ENCODE results near the gene NACC2. TPM values are rescaled to one million over a fixed set of nuclear protein-coding genes. Genes with fewer than 3 reads are reported as not detected.

The NACC2 gene
- total and polyA plus RNA-seq, 2 of the 8 experiments (the other 6 are each of a cell fraction or from before 2014, with no cell fraction given) = 8.3 to 14.0 TPM

GRCh38 chr9:136119883-136120393 is 24.8 kb upstream of the NACC2 start:
- H3K4me2 ChIP-seq (ENCODE audit: insufficient read depth in 1 of 2, low read depth in 2 of 2, low read length in 2 of 2) = peak overlapping the region; percentile 63 to 75
- H3K9me3 ChIP-seq (ENCODE audit: insufficient read depth in 2 of 2, low read depth in 1 of 2, low read length in 1 of 2) = no peaks in the 10 kb centered on the region
- H3K9ac ChIP-seq (replicated peaks in 1 of 4; ENCODE audit: extremely low read depth in 1 of 4, low read depth in 3 of 4, low read length in 3 of 4) = no peak overlapping the region
- peak overlapping the region; percentile 48 for H4K5ac ChIP-seq (ENCODE audit: insufficient read length, low read depth, low read length)
- no peak overlapping the region for H3K23ac ChIP-seq (ENCODE audit: insufficient read length)
- H2BK5ac ChIP-seq (ENCODE audit: low read depth, low read length) = no peak overlapping the region
- no peak overlapping the region for H2AK5ac ChIP-seq (ENCODE audit: low read depth, low read length)
- no peak overlapping the region for H2AFZ ChIP-seq (ENCODE audit: low read length)
- no peak overlapping the region for H4K91ac ChIP-seq (replicated peaks; ENCODE audit: insufficient read length, low read length)
- H3K23me2 ChIP-seq (ENCODE audit: low read depth, low read length) = peaks cover 2% of the 10 kb centered on the region; the same call in 1 of the 2 replicates
- H3K27me3 ChIP-seq (replicated peaks in 1 of 4; ENCODE audit: control insufficient read depth in 3 of 4, extremely low read depth in 1 of 4, insufficient read depth in 3 of 4, low read length in 3 of 4) = no peaks in the 10 kb centered on the region
- 0 out of 2 replicates have a peak overlapping the region, but pooled peaks have one; percentile 9 for H2BK12ac ChIP-seq (ENCODE audit: low read depth, low read length)
- WGBS, 2 experiments (ENCODE audit: extremely low coverage in 1 of 2, insufficient coverage in 1 of 2, insufficient read length in 1 of 2, insufficient replicate concordance in 2 of 2, low coverage in 1 of 2, low lambda C conversion rate in 2 of 2, missing lambda C conversion rate in 1 of 2) = 77% methylated on average over 11 of the region's 11 CpGs; no CpG with 5 or more reads in 1 of the 2 experiments
- no peak overlapping the region for H2BK20ac ChIP-seq (ENCODE audit: low read length)
- no peak overlapping the region; the same call in 1 of the 2 replicates for H3K18ac ChIP-seq (ENCODE audit: extremely low read depth, low read length)
- H3K27ac ChIP-seq (ENCODE audit: low read depth, low read length) = no peak overlapping the region
- H3K79me1 ChIP-seq (ENCODE audit: low read depth, low read length) = 0 out of 2 replicates have a peak, but pooled peaks cover 3% of the 10 kb centered on the region
- H4K20me1 ChIP-seq (replicated peaks in 1 of 2; ENCODE audit: control insufficient read depth in 1 of 2, insufficient read depth in 2 of 2, low read length in 2 of 2) = peaks cover 0 to 5% of the 10 kb centered on the region in 2 experiments
- ChIA-PET POLR2A (ENCODE audit: partially characterized antibody) (interaction anchor here (0.8 to 4.5 kb wide), 5 partner anchors 14 to 158 kb away, joined by 3 to 40 read pairs (median 3); partner anchors contain the start of genes NACC2 and UBAC1), CTCF (ENCODE audit: partially characterized antibody) (interaction anchor here (1.1 to 6.2 kb wide), 4 partner anchors 20 to 151 kb away, joined by 3 to 98 read pairs (median 4); no protein-coding TSS in a partner anchor)
- DNase-seq (ENCODE audit: low read depth in 1 of 2, low spot score in 2 of 2) (no peak), FAIRE-seq (no peak)
- H3K14ac ChIP-seq (ENCODE audit: insufficient read length) = no peak overlapping the region
- peaks cover 0 to 15% (median 7%) of the 10 kb centered on the region in 4 experiments; a peak in 6 of 7 replicates for H3K4me1 ChIP-seq (replicated peaks in 1 of 4; ENCODE audit: control insufficient read depth in 3 of 4, insufficient read depth in 4 of 4, low read length in 3 of 4)
- no peak overlapping the region for H2BK120ac ChIP-seq (replicated peaks; ENCODE audit: low read depth, low read length)
- no peak overlapping the region for H3K56ac ChIP-seq (replicated peaks; ENCODE audit: insufficient read length, low read depth, low read length)
- H3K36me3 ChIP-seq (ENCODE audit: control insufficient read depth in 2 of 4, insufficient read depth in 4 of 4, low read length in 3 of 4) = peaks cover 0 to 12% (median 4%) of the 10 kb centered on the region in 4 experiments; a peak in 5 of 8 replicates
- peaks cover 0 to 7% of the 10 kb centered on the region in 2 experiments; a peak in 1 of 4 replicates for H3K79me2 ChIP-seq (ENCODE audit: control insufficient read depth in 1 of 2, insufficient read depth in 2 of 2, low read length in 2 of 2)
- H3K4ac ChIP-seq (replicated peaks; ENCODE audit: insufficient read length, low read depth, low read length) = no peak overlapping the region
- no peak overlapping the region for H4K8ac ChIP-seq (ENCODE audit: extremely low read depth, insufficient read depth, low read length)
- H2BK15ac ChIP-seq (ENCODE audit: low read length) = no peak overlapping the region
- peak overlapping the region; percentile 50 to 79 (median 56); a peak in 5 of 8 replicates for H3K4me3 ChIP-seq (ENCODE audit: extremely low read depth in 1 of 4, insufficient read depth in 2 of 4, low read depth in 3 of 4, low read length in 4 of 4)
- TF ChIP-seq CTBP2 (IDR thresholded peaks at IDR 0.05; ENCODE audit: borderline replicate concordance, insufficient read depth, insufficient read length, low read length) = no peak
- no peak for TF ChIP-seq HDAC2 (IDR thresholded peaks at IDR 0.05; ENCODE audit: borderline replicate concordance in 1 of 2, low read depth in 2 of 2, low read length in 2 of 2)
- TF ChIP-seq SP2 (IDR thresholded peaks at IDR 0.05; ENCODE audit: low read length) = no peak
- no peak for TF ChIP-seq BCL11A (IDR thresholded peaks at IDR 0.05; ENCODE audit: low read depth in 2 of 2, low read length in 2 of 2)
- TF ChIP-seq SP1 (IDR thresholded peaks at IDR 0.05; ENCODE audit: low read depth, low read length) = no peak
- TF ChIP-seq SRF (IDR thresholded peaks at IDR 0.05; ENCODE audit: low read depth, low read length) = no peak
- TF ChIP-seq RFX5 (IDR thresholded peaks at IDR 0.05; ENCODE audit: borderline replicate concordance, low read depth, low read length) = no peak
- TF ChIP-seq MAX (IDR thresholded peaks at IDR 0.05) = no peak
- TF ChIP-seq BACH1 (IDR thresholded peaks at IDR 0.05; ENCODE audit: low read length) = no peak
- no peak for TF ChIP-seq GABPA (IDR thresholded peaks at IDR 0.05; ENCODE audit: borderline replicate concordance, insufficient read depth, low read length)
- TF ChIP-seq TCF12 (IDR thresholded peaks at IDR 0.05; ENCODE audit: low read depth, low read length) = no peak
- TF ChIP-seq CHD1 (IDR thresholded peaks at IDR 0.05; ENCODE audit: low read depth, low read length) = no peak
- TF ChIP-seq POLR2A (IDR thresholded peaks at IDR 0.05; ENCODE audit: control extremely low read depth in 1 of 2, low read depth in 2 of 2, low read length in 2 of 2) = no peak
